NCI-H2227 treated with DMSO at 0.1 percent for 48 hours (cell line): Measurements from ENCODE around the gene SNTA1.
"Not testable (repeated sequence)": the region's sequence is repeated elsewhere in the genome, so short reads cannot be mapped to it uniquely, and the experiment has no call there.

Experiments used
- DNase-seq: peaks from one replicate; lab custom pipeline; 2025; lab: John Stamatoyannopoulos, UW

SNTA1 gene

GRCh38 chr20:33465481-33466302 lies 22.1 kb upstream of the SNTA1 start:
- no peak for DNase-seq

- not testable (repeated sequence) for DNase-seq
Observed at GRCh38 chr20:33464759-33465158, 21.2 kb upstream of the SNTA1 start.

- no peak for DNase-seq
Observed at GRCh38 chr20:33463332-33464101, 20.0 kb upstream of the SNTA1 start.

- no peak for DNase-seq
Observed at GRCh38 chr20:33460711-33461110, 17.1 kb upstream of the SNTA1 start.

GRCh38 chr20:33459599-33459998 lies 16.0 kb upstream of the SNTA1 start:
- DNase-seq: no peak

GRCh38 chr20:33456916-33457642 lies 13.5 kb upstream of the SNTA1 start:
- DNase-seq: peak; percentile 59

- no peak for DNase-seq
Observed at GRCh38 chr20:33450867-33451266, 7.3 kb upstream of the SNTA1 start.

GRCh38 chr20:33445881-33446625 lies 2.5 kb upstream of the SNTA1 start:
- no peak for DNase-seq

GRCh38 chr20:33444797-33445560 lies 1.4 kb upstream of the SNTA1 start:
- no peak for DNase-seq

- DNase-seq: no peak
Observed at GRCh38 chr20:33443006-33443511, 504 bp downstream of the SNTA1 start.

GRCh38 chr20:33442136-33443005 lies 1.2 kb downstream of the SNTA1 start:
- DNase-seq: no peak

- DNase-seq: no peak
Observed at GRCh38 chr20:33441142-33441955, 2.2 kb downstream of the SNTA1 start.

GRCh38 chr20:33440562-33440961 lies 3.0 kb downstream of the SNTA1 start:
- not testable (repeated sequence) for DNase-seq

GRCh38 chr20:33438481-33438880 lies 5.1 kb downstream of the SNTA1 start:
- DNase-seq: no peak

GRCh38 chr20:33437141-33437911 lies 6.2 kb downstream of the SNTA1 start:
- DNase-seq: no peak

- DNase-seq: no peak
Observed at GRCh38 chr20:33434434-33434833, 9.1 kb downstream of the SNTA1 start.

- no peak for DNase-seq
Observed at GRCh38 chr20:33433465-33434234, 9.9 kb downstream of the SNTA1 start.
